Activated CD4-positive, alpha-beta T cell treated with anti-CD3 and anti-CD28 coated beads, Interleukin-2, amount 10 ng/mL, durations not matched to agents 24 days and 14 days (primary cell): ENCODE measurements around the gene SPRING1. TPM values are rescaled to one million over a fixed set of nuclear protein-coding genes. Genes with fewer than 3 reads are reported as not detected.

Source experiments
- DNase-seq: peaks from one replicate; pipeline ENCODE4 v3.0.0; 2022
- H3K27ac Mint-ChIP-seq: one replicate; pipeline ENCODE4 v1.8.0; 2022; ENCODE audit warnings: mild to moderate bottlenecking, mixed read lengths
- H3K27me3 Mint-ChIP-seq: one replicate; pipeline ENCODE4 v1.8.0; 2022; ENCODE audit warnings: mixed read lengths
- H3K36me3 Mint-ChIP-seq: one replicate; pipeline ENCODE4 v1.8.0; 2022; ENCODE audit warnings: low read depth, mild to moderate bottlenecking, mixed read lengths
- H3K4me1 Mint-ChIP-seq: one replicate; pipeline ENCODE4 v1.8.0; 2021; ENCODE audit warnings: mixed read lengths
- H3K4me3 Mint-ChIP-seq: one replicate; pipeline ENCODE4 v1.8.0; 2022; ENCODE audit warnings: mild to moderate bottlenecking, moderate library complexity, mixed read lengths
- H3K9me3 Mint-ChIP-seq: one replicate; pipeline ENCODE4 v1.8.0; 2021; ENCODE audit warnings: mixed read lengths
- intact Hi-C: fragments of 100-400 bp; cut with micrococcal nuclease; formaldehyde crosslinking; loops from one replicate; pipeline ENCODE4 v1.15.1; 2023
- total RNA-seq: library from RNA; stranded (reverse); gene quantifications from 2 replicates; pipeline ENCODE4 v1.2.3, GENCODE V29; 2022

Gene SPRING1
- total RNA-seq, 1 donor from 2014 or later, result 28.6 TPM

GRCh38 chr12:116692605-116693004, 45.3 kb downstream of the SPRING1 start:
- intact Hi-C loops, result no loop called here
- no peak for DNase-seq
- H3K4me3 Mint-ChIP-seq, result no peak overlapping the region
- no peaks in the 10 kb centered on the region for H3K9me3 Mint-ChIP-seq
- no peaks in the 10 kb centered on the region for H3K36me3 Mint-ChIP-seq
- H3K27ac Mint-ChIP-seq, result no peak overlapping the region
- peaks cover 45% of the 10 kb centered on the region for H3K27me3 Mint-ChIP-seq
- H3K4me1 Mint-ChIP-seq, result peaks cover 12% of the 10 kb centered on the region

GRCh38 chr12:116691636-116692035, 46.2 kb downstream of the SPRING1 start:
- intact Hi-C loops, result no loop called here
- Mint-ChIP-seq H3K36me3 (no peaks in the 10 kb centered on the region), H3K27ac (no peak overlapping the region), H3K4me1 (peaks cover 13% of the 10 kb centered on the region), H3K27me3 (peaks cover 45% of the 10 kb centered on the region), H3K4me3 (no peak overlapping the region), H3K9me3 (no peaks in the 10 kb centered on the region)
- no peak for DNase-seq

GRCh38 chr12:116691205-116691604, 46.7 kb downstream of the SPRING1 start:
- Mint-ChIP-seq H3K4me3 (no peak overlapping the region), H3K27me3 (peaks cover 41% of the 10 kb centered on the region), H3K36me3 (no peaks in the 10 kb centered on the region), H3K9me3 (no peaks in the 10 kb centered on the region), H3K4me1 (peaks cover 13% of the 10 kb centered on the region), H3K27ac (no peak overlapping the region)
- intact Hi-C loops, result no loop called here
- no peak for DNase-seq

GRCh38 chr12:116689979-116690744, 47.7 kb downstream of the SPRING1 start:
- intact Hi-C loops, result no loop called here
- Mint-ChIP-seq H3K27me3 (peaks cover 37% of the 10 kb centered on the region), H3K4me3 (no peak overlapping the region), H3K36me3 (no peaks in the 10 kb centered on the region), H3K9me3 (no peaks in the 10 kb centered on the region), H3K4me1 (peaks cover 9% of the 10 kb centered on the region), H3K27ac (no peak overlapping the region)
- no peak for DNase-seq

- no peak overlapping the region for H3K27ac Mint-ChIP-seq
- H3K36me3 Mint-ChIP-seq, result no peaks in the 10 kb centered on the region
- no peak overlapping the region for H3K4me3 Mint-ChIP-seq
- no peaks in the 10 kb centered on the region for H3K9me3 Mint-ChIP-seq
- peaks cover 6% of the 10 kb centered on the region for H3K4me1 Mint-ChIP-seq
- peaks cover 30% of the 10 kb centered on the region for H3K27me3 Mint-ChIP-seq
- no peak for DNase-seq
- intact Hi-C loops, result no loop called here
Observed at GRCh38 chr12:116689521-116689920, 48.3 kb downstream of the SPRING1 start.

Other genes starting within 250 kb of the SPRING1 start
- 0.68 TPM in 1 of 2 replicates, not detected in the other for gene MAP1LC3B2, start 178.7 kb downstream of the SPRING1 start, total RNA-seq
- 10.1 and 11.6 TPM in 2 replicates for gene RNFT2, start 246 bp upstream of the SPRING1 start, total RNA-seq
- not detected in 2 replicates for gene HRK, start 143.4 kb upstream of the SPRING1 start, total RNA-seq
- 6.2 and 6.5 TPM in 2 replicates for gene FBXW8, start 172.9 kb upstream of the SPRING1 start, total RNA-seq